Activated T-cell treated with anti-CD3 and anti-CD28 coated beads, Interleukin-2, amount 50 U/mL, for 24 hours (primary cell): ENCODE data around the gene JOSD2.

Experiments
- DNase-seq: peaks from one replicate; pipeline ENCODE4 v3.0.0-alpha.2; 2020
- H3K27ac Mint-ChIP-seq: 2 replicates; pipeline ENCODE4 v1.8.0; 2020; ENCODE audit warnings: mild to moderate bottlenecking, mixed read lengths
- H3K27me3 Mint-ChIP-seq: 2 replicates; pipeline ENCODE4 v1.8.0; 2020; ENCODE audit warnings: mixed read lengths
- H3K36me3 Mint-ChIP-seq: 2 replicates; pipeline ENCODE4 v1.8.0; 2020; ENCODE audit warnings: low read depth, mixed read lengths
- H3K4me1 Mint-ChIP-seq: 2 replicates; pipeline ENCODE4 v1.8.0; 2020; ENCODE audit warnings: low read depth, mixed read lengths
- H3K4me3 Mint-ChIP-seq: 2 replicates; pipeline ENCODE4 v1.8.0; 2020; ENCODE audit warnings: mild to moderate bottlenecking, moderate library complexity, mixed read lengths
- H3K9me3 Mint-ChIP-seq: 2 replicates; pipeline ENCODE4 v1.8.0; 2020; ENCODE audit warnings: mixed read lengths

JOSD2 gene

GRCh38 chr19:50511069-50511822 is at the start of gene JOSD2:
Gene JOSD2 (minus strand): TSS chr19:50511191. CDS start chr19:50510431, 760 bp downstream.
- no peaks in the 10 kb centered on the region for H3K9me3 Mint-ChIP-seq
- peak; percentile 96 for DNase-seq
- peak within 1 kb of the TSS; percentile 93 for H3K4me3 Mint-ChIP-seq
- peaks cover 11% of the 10 kb centered on the region for H3K36me3 Mint-ChIP-seq
- H3K27me3 Mint-ChIP-seq: peaks cover 14% of the 10 kb centered on the region
- H3K27ac Mint-ChIP-seq: peak within 1 kb of the TSS; percentile 96
- peaks cover 19% of the 10 kb centered on the region for H3K4me1 Mint-ChIP-seq

- Mint-ChIP-seq H3K4me1 (peaks cover 5% of the 10 kb centered on the region), H3K27me3 (peaks cover 85% of the 10 kb centered on the region), H3K36me3 (no peaks in the 10 kb centered on the region), H3K4me3 (no peak overlapping the region), H3K9me3 (no peaks in the 10 kb centered on the region), H3K27ac (no peak overlapping the region)
- no peak for DNase-seq
Observed at GRCh38 chr19:50559636-50560035, 48.6 kb upstream of the JOSD2 start.

- Mint-ChIP-seq H3K4me3 (no peak overlapping the region), H3K27ac (no peak overlapping the region), H3K27me3 (peaks cover 83% of the 10 kb centered on the region), H3K36me3 (no peaks in the 10 kb centered on the region), H3K9me3 (no peaks in the 10 kb centered on the region), H3K4me1 (peaks cover 5% of the 10 kb centered on the region)
- no peak for DNase-seq
Observed at GRCh38 chr19:50558449-50558848, 47.5 kb upstream of the JOSD2 start.

- Mint-ChIP-seq H3K36me3 (no peaks in the 10 kb centered on the region), H3K27me3 (peaks cover 83% of the 10 kb centered on the region), H3K4me1 (peaks cover 5% of the 10 kb centered on the region), H3K4me3 (no peak overlapping the region), H3K9me3 (no peaks in the 10 kb centered on the region), H3K27ac (no peak overlapping the region)
- no peak for DNase-seq
Observed at GRCh38 chr19:50558039-50558438, 47.0 kb upstream of the JOSD2 start.

GRCh38 chr19:50557009-50557613 is 46.1 kb upstream of the JOSD2 start:
- H3K27ac Mint-ChIP-seq: no peak overlapping the region
- no peak for DNase-seq
- peaks cover 7% of the 10 kb centered on the region for H3K4me1 Mint-ChIP-seq
- H3K4me3 Mint-ChIP-seq: no peak overlapping the region
- H3K9me3 Mint-ChIP-seq: no peaks in the 10 kb centered on the region
- peaks cover 83% of the 10 kb centered on the region for H3K27me3 Mint-ChIP-seq
- H3K36me3 Mint-ChIP-seq: no peaks in the 10 kb centered on the region

- Mint-ChIP-seq H3K9me3 (no peaks in the 10 kb centered on the region), H3K36me3 (no peaks in the 10 kb centered on the region), H3K4me1 (peaks cover 8% of the 10 kb centered on the region), H3K27ac (peak overlapping the region; percentile 81), H3K4me3 (peak overlapping the region; percentile 80), H3K27me3 (peaks cover 85% of the 10 kb centered on the region)
- DNase-seq: peak; percentile 86
Observed at GRCh38 chr19:50556282-50557008, 45.5 kb upstream of the JOSD2 start.

GRCh38 chr19:50555450-50556281 is 44.7 kb upstream of the JOSD2 start:
- H3K27ac Mint-ChIP-seq: no peak overlapping the region
- peaks cover 8% of the 10 kb centered on the region for H3K4me1 Mint-ChIP-seq
- DNase-seq: no peak
- H3K27me3 Mint-ChIP-seq: peaks cover 81% of the 10 kb centered on the region
- no peaks in the 10 kb centered on the region for H3K9me3 Mint-ChIP-seq
- H3K4me3 Mint-ChIP-seq: no peak overlapping the region
- no peaks in the 10 kb centered on the region for H3K36me3 Mint-ChIP-seq

- no peaks in the 10 kb centered on the region for H3K9me3 Mint-ChIP-seq
- H3K4me1 Mint-ChIP-seq: peaks cover 8% of the 10 kb centered on the region
- no peak overlapping the region for H3K4me3 Mint-ChIP-seq
- DNase-seq: no peak
- no peak overlapping the region for H3K27ac Mint-ChIP-seq
- H3K27me3 Mint-ChIP-seq: peaks cover 81% of the 10 kb centered on the region
- no peaks in the 10 kb centered on the region for H3K36me3 Mint-ChIP-seq
Observed at GRCh38 chr19:50555033-50555432, 44.0 kb upstream of the JOSD2 start.

GRCh38 chr19:50554212-50554611 is 43.2 kb upstream of the JOSD2 start:
- peaks cover 83% of the 10 kb centered on the region for H3K27me3 Mint-ChIP-seq
- no peak overlapping the region for H3K27ac Mint-ChIP-seq
- DNase-seq: no peak

GRCh38 chr19:50553134-50553703 is 42.2 kb upstream of the JOSD2 start:
- Mint-ChIP-seq H3K27ac (no peak overlapping the region), H3K4me1 (peaks cover 8% of the 10 kb centered on the region), H3K9me3 (no peaks in the 10 kb centered on the region), H3K36me3 (no peaks in the 10 kb centered on the region), H3K4me3 (no peak overlapping the region), H3K27me3 (peaks cover 80% of the 10 kb centered on the region)
- no peak for DNase-seq

More at GRCh38 chr19:50554212-50554611, 43.2 kb upstream of the JOSD2 start:
- Mint-ChIP-seq H3K36me3 (no peaks in the 10 kb centered on the region), H3K4me3 (no peak overlapping the region), H3K9me3 (no peaks in the 10 kb centered on the region), H3K4me1 (peaks cover 8% of the 10 kb centered on the region)

GRCh38 chr19:50552540-50552939 is 41.5 kb upstream of the JOSD2 start:
- Mint-ChIP-seq H3K27me3 (peaks cover 78% of the 10 kb centered on the region), H3K27ac (no peak overlapping the region)

GRCh38 chr19:50551715-50552187 is 40.8 kb upstream of the JOSD2 start:
- H3K9me3 Mint-ChIP-seq: no peaks in the 10 kb centered on the region
- H3K27ac Mint-ChIP-seq: no peak overlapping the region
- DNase-seq: no peak
- H3K27me3 Mint-ChIP-seq: peaks cover 71% of the 10 kb centered on the region
- no peak overlapping the region for H3K4me3 Mint-ChIP-seq
- peaks cover 8% of the 10 kb centered on the region for H3K4me1 Mint-ChIP-seq
- H3K36me3 Mint-ChIP-seq: no peaks in the 10 kb centered on the region

More at GRCh38 chr19:50552540-50552939, 41.5 kb upstream of the JOSD2 start:
- H3K4me3 Mint-ChIP-seq: no peak overlapping the region
- H3K36me3 Mint-ChIP-seq: no peaks in the 10 kb centered on the region
- no peak for DNase-seq
- H3K9me3 Mint-ChIP-seq: no peaks in the 10 kb centered on the region
- peaks cover 8% of the 10 kb centered on the region for H3K4me1 Mint-ChIP-seq

- no peak overlapping the region for H3K4me3 Mint-ChIP-seq
- H3K27ac Mint-ChIP-seq: no peak overlapping the region
- peaks cover 3% of the 10 kb centered on the region for H3K4me1 Mint-ChIP-seq
- DNase-seq: no peak
- no peaks in the 10 kb centered on the region for H3K9me3 Mint-ChIP-seq
- H3K27me3 Mint-ChIP-seq: peaks cover 67% of the 10 kb centered on the region
- no peaks in the 10 kb centered on the region for H3K36me3 Mint-ChIP-seq
Observed at GRCh38 chr19:50551034-50551714, 40.2 kb upstream of the JOSD2 start.
